Osteocyte (in vitro differentiated cells): ENCODE measurements around the gene IGF2R. TPM values are rescaled to one million over a fixed set of nuclear protein-coding genes. Genes with fewer than 3 reads are reported as not detected.
A peak's percentile ranks its signal among the peaks of the same experiment; 100 is the strongest.
"Not testable (repeated sequence)": the region's sequence is repeated elsewhere in the genome, so short reads cannot be mapped to it uniquely, and the experiment has no call there.

Experiments
- DNase-seq: peaks from one replicate; pipeline ENCODE4 v3.0.0; 2021; ENCODE audit warnings: mixed read lengths; ENCODE audit not compliant: unreplicated experiment; ENCODE audit errors: extremely low spot score
- H3K27ac Mint-ChIP-seq: one replicate; pipeline ENCODE4 v1.8.0; 2021; ENCODE audit warnings: mild to moderate bottlenecking, mixed read lengths; ENCODE audit not compliant: unreplicated experiment
- H3K27me3 Mint-ChIP-seq: one replicate; pipeline ENCODE4 v1.8.0; 2021; ENCODE audit warnings: mixed read lengths; ENCODE audit not compliant: unreplicated experiment
- H3K36me3 Mint-ChIP-seq: one replicate; pipeline ENCODE4 v1.8.0; 2021; ENCODE audit warnings: mixed read lengths; ENCODE audit not compliant: unreplicated experiment
- H3K4me1 Mint-ChIP-seq: one replicate; pipeline ENCODE4 v1.8.0; 2021; ENCODE audit warnings: mixed read lengths; ENCODE audit not compliant: unreplicated experiment
- H3K4me3 Mint-ChIP-seq: one replicate; pipeline ENCODE4 v1.8.0; 2021; ENCODE audit warnings: mild to moderate bottlenecking, moderate library complexity, mixed read lengths; ENCODE audit not compliant: unreplicated experiment
- H3K9me3 Mint-ChIP-seq: one replicate; pipeline ENCODE4 v1.8.0; 2021; ENCODE audit warnings: mixed read lengths; ENCODE audit not compliant: unreplicated experiment
- CTCF ChIP-seq: fragments of 200-600 bp; sonication (generic); IDR thresholded peaks from 2 replicates; pipeline ENCODE4 v1.5.0; 2021; ENCODE audit warnings: antibody characterized with exemption, mild to moderate bottlenecking, moderate library complexity
- total RNA-seq: library from RNA; stranded (reverse); gene quantifications from 2 replicates; pipeline ENCODE4 v1.2.1, GENCODE V29; 2021

The IGF2R gene
- total RNA-seq, 1 donor from 2014 or later: 196 TPM

GRCh38 chr6:160133441-160134336 is 164.8 kb downstream of the IGF2R start:
- H3K36me3 Mint-ChIP-seq: peaks cover 5% of the 10 kb centered on the region
- peak; percentile 82 for DNase-seq
- TF ChIP-seq CTCF: no peak
- H3K27me3 Mint-ChIP-seq: no peaks in the 10 kb centered on the region
- peaks cover 18% of the 10 kb centered on the region for H3K4me1 Mint-ChIP-seq
- H3K9me3 Mint-ChIP-seq: no peaks in the 10 kb centered on the region
- H3K27ac Mint-ChIP-seq: peak overlapping the region; percentile 58
- H3K4me3 Mint-ChIP-seq: no peak overlapping the region

- not testable (repeated sequence) for H3K36me3 Mint-ChIP-seq, H3K27me3 Mint-ChIP-seq
- peaks cover 25% of the 10 kb centered on the region for H3K4me1 Mint-ChIP-seq
These were observed 165.5 kb downstream of the IGF2R start for GRCh38 chr6:160134337-160134751.

GRCh38 chr6:160134779-160135547 is 166.1 kb downstream of the IGF2R start:
- no peak overlapping the region for H3K4me3 Mint-ChIP-seq
- H3K27me3 Mint-ChIP-seq: no peaks in the 10 kb centered on the region
- H3K4me1 Mint-ChIP-seq: peaks cover 29% of the 10 kb centered on the region
- H3K27ac Mint-ChIP-seq: no peak overlapping the region
- TF ChIP-seq CTCF: no peak
- no peaks in the 10 kb centered on the region for H3K9me3 Mint-ChIP-seq
- H3K36me3 Mint-ChIP-seq: peaks cover 5% of the 10 kb centered on the region
- peak; percentile 56 for DNase-seq

More at GRCh38 chr6:160134337-160134751, 165.5 kb downstream of the IGF2R start:
- H3K4me3 Mint-ChIP-seq, H3K9me3 Mint-ChIP-seq, DNase-seq, H3K27ac Mint-ChIP-seq: not testable (repeated sequence)

- H3K9me3 Mint-ChIP-seq: no peaks in the 10 kb centered on the region
These were observed 167.2 kb downstream of the IGF2R start for GRCh38 chr6:160135907-160136655.

More at GRCh38 chr6:160135907-160136655, 167.2 kb downstream of the IGF2R start:
- Mint-ChIP-seq H3K4me3 (no peak overlapping the region), H3K27me3 (no peaks in the 10 kb centered on the region), H3K27ac (no peak overlapping the region), H3K36me3 (peaks cover 5% of the 10 kb centered on the region), H3K4me1 (peaks cover 36% of the 10 kb centered on the region)
- peak; percentile 60 for DNase-seq
- no peak for TF ChIP-seq CTCF
